ENCODE results near the gene TFPI2. TPM values are rescaled to one million over a fixed set of nuclear protein-coding genes. Genes with fewer than 3 reads are reported as not detected.

Gene TFPI2
- total RNA-seq, 2 experiments from 2014 or later, result not detected

Other genes starting within 250 kb of the TFPI2 start
- not detected for gene GNGT1, start 15.8 kb upstream of the TFPI2 start, total RNA-seq
- not detected for gene GNG11, start 31.0 kb upstream of the TFPI2 start, total RNA-seq
- gene BET1, start 113.6 kb upstream of the TFPI2 start, total RNA-seq, result 10 to 100 TPM; 23.5 to 24.4 TPM

Measured in activated CD4-positive, alpha-beta memory T cell treated with anti-CD3 and anti-CD28 coated beads, Interleukin-2, amount 10 ng/mL, durations not matched to agents 7 days and 5 days (primary cell).